Measurements from ENCODE around the gene FANCD2OS.
"Not testable (repeated sequence)": the region's sequence is repeated elsewhere in the genome, so short reads cannot be mapped to it uniquely, and the experiment has no call there.

DNA sequence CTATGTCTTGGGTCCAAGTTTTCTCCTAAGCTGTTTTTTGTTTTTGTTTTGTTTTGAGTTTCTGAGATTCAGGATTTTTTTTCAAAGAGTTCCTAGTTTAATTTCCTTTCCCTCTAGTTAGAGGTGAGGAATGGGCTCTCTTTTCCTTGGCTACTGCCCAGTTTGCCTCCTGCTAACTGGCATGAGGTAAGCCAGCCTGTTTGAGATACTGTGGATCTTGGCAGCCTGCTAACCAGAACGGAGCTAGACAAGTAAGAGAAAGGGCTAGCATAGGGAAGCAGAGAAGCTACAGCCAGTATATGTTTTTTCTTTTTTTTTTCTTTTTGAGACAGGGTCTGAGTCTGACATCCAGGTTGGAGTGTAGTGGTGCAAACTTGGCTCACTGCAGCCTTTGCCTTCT is 17.3 kb downstream of the FANCD2OS start:
- not testable (repeated sequence) for TF ChIP-seq CTCF (IDR thresholded peaks at IDR 0.05; ENCODE audit: insufficient read depth, low read length); POLR2AphosphoS5 (IDR thresholded peaks at IDR 0.05; ENCODE audit: low read depth)

Data from HL-60 (cell line).